ENCODE data around the gene DACH1. TPM values are rescaled to one million over a fixed set of nuclear protein-coding genes. Genes with fewer than 3 reads are reported as not detected.

Gene DACH1
- total and polyA plus RNA-seq, 4 donors = 1.4 to 42.3 (median 3.7) TPM

- no peak for ATAC-seq (ENCODE audit: insufficient read depth, low FRiP score)
- H3K27ac ChIP-seq (ENCODE audit: low read depth in 1 of 2, low read length in 1 of 2) = no peak overlapping the region
- 65 to 77% methylated on average over 2 of the region's 2 CpGs for WGBS, 2 donors
Observed at GRCh38 chr13:71874458-71874857, 7.5 kb upstream of the DACH1 start.

DNA sequence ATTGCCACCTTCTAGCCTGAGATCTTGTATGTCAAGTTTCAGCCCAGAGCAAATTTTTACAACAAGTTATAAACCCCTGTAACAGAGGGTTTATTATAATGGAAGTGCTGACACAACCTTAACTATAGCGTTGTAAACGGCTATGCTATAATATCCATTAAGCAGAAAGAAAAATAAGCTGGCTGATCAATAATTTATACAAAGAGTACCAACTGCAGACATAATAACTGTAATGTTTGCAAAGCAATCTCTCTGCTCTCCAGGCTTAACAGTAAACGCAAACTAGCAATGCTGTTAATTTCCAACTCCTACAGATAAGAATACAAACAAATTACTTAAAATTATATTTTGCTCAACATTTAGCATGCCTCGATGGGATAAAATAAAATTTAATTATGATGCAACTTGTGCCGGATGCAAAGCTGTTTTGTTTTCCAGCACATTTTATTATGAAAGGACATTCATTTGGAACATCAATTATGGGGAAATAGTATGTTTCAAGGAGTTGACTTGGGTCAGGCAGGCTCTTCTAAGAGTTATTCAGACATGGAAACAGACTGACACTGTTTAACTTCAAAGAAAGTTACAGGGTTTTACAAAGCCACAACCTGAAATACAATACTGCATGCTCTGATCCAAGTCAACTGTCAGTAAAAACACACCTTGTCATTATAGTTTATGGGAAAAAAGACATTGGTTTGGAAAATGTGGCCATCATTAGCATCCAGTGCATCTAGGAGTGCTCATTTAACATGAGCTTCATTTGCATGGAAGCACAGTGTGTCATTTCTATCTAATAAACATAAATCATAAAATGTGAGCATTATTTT lies 6.6 kb upstream of the DACH1 start:
- Histone ChIP-seq H3K4me3 (no peak overlapping the region), H3K27me3 (ENCODE audit: control insufficient read depth in 3 of 3, insufficient read depth in 3 of 3, low read length in 2 of 3) (peaks cover 0 to 17% (median 6%) of the 10 kb centered on the region in 3 donors), H3K9ac (ENCODE audit: insufficient read depth in 1 of 2, low read length in 2 of 2) (no peak overlapping the region), H3K36me3 (ENCODE audit: control insufficient read depth in 4 of 4, insufficient read depth in 4 of 4, low read length in 4 of 4) (no peaks in the 10 kb centered on the region), H3K4me1 (ENCODE audit: control insufficient read depth in 5 of 5, insufficient read depth in 5 of 5, low read length in 5 of 5) (peaks cover 0 to 5% (median 0%) of the 10 kb centered on the region in 5 donors), H3K27ac (ENCODE audit: low read depth in 1 of 2, low read length in 1 of 2) (no peak overlapping the region), H3K9me3 (ENCODE audit: control insufficient read depth in 4 of 4, insufficient read depth in 3 of 4, low read length in 3 of 4) (no peaks in the 10 kb centered on the region)
- TF ChIP-seq, protein P1, sequence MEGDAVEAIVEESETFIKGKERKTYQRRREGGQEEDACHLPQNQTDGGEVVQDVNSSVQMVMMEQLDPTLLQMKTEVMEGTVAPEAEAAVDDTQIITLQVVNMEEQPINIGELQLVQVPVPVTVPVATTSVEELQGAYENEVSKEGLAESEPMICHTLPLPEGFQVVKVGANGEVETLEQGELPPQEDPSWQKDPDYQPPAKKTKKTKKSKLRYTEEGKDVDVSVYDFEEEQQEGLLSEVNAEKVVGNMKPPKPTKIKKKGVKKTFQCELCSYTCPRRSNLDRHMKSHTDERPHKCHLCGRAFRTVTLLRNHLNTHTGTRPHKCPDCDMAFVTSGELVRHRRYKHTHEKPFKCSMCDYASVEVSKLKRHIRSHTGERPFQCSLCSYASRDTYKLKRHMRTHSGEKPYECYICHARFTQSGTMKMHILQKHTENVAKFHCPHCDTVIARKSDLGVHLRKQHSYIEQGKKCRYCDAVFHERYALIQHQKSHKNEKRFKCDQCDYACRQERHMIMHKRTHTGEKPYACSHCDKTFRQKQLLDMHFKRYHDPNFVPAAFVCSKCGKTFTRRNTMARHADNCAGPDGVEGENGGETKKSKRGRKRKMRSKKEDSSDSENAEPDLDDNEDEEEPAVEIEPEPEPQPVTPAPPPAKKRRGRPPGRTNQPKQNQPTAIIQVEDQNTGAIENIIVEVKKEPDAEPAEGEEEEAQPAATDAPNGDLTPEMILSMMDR (IDR thresholded peaks at IDR 0.05; ENCODE audit: control extremely low read depth, extremely low read depth) = no peak
- DNase-seq = no peak
- no peak for ATAC-seq (ENCODE audit: insufficient read depth, low FRiP score)
- WGBS, 2 donors = 77 to 83% methylated on average over 5 of the region's 5 CpGs

More at GRCh38 chr13:71874458-71874857, 7.5 kb upstream of the DACH1 start:
- no peaks in the 10 kb centered on the region for H3K36me3 ChIP-seq (ENCODE audit: control insufficient read depth in 4 of 4, insufficient read depth in 4 of 4, low read length in 4 of 4)
- TF ChIP-seq, protein P1 (IDR thresholded peaks at IDR 0.05; ENCODE audit: control extremely low read depth, extremely low read depth) = no peak
- peaks cover 0 to 11% (median 3%) of the 10 kb centered on the region in 3 donors for H3K27me3 ChIP-seq (ENCODE audit: control insufficient read depth in 3 of 3, insufficient read depth in 3 of 3, low read length in 2 of 3)
- H3K4me3 ChIP-seq = no peak overlapping the region
- H3K9me3 ChIP-seq (ENCODE audit: control insufficient read depth in 4 of 4, insufficient read depth in 3 of 4, low read length in 3 of 4) = no peaks in the 10 kb centered on the region
- peaks cover 0 to 5% (median 0%) of the 10 kb centered on the region in 5 donors for H3K4me1 ChIP-seq (ENCODE audit: control insufficient read depth in 5 of 5, insufficient read depth in 5 of 5, low read length in 5 of 5)
- H3K9ac ChIP-seq (ENCODE audit: insufficient read depth in 1 of 2, low read length in 2 of 2) = no peak overlapping the region
- no peak for DNase-seq

DNA sequence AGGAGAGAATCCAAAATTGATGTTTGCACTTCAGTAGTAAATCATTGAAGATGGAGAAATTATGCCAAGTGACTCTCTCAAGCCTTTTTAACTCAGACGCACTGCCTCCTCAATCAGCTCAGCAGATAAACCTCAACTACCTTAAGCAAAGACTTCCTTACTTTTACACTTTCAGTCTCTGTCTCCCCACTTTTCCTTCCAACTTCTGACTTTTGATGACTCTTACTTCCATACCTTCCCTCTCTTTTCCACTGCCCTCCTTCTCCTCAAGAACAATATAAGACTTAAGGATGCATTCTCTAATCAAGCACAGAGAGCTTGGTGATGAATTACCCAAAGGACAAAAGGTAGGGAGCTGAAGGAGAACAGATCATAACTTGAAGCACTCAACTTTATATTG lies 4.8 kb upstream of the DACH1 start:
- no peak overlapping the region for H3K9ac ChIP-seq (ENCODE audit: insufficient read depth in 1 of 2, low read length in 2 of 2)
- DNase-seq (no peak), ATAC-seq (ENCODE audit: insufficient read depth, low FRiP score) (no peak)

More for the DNA sequence above, 4.8 kb upstream of the DACH1 start:
- Histone ChIP-seq H3K27ac (ENCODE audit: low read depth in 1 of 2, low read length in 1 of 2) (no peak overlapping the region), H3K27me3 (ENCODE audit: control insufficient read depth in 3 of 3, insufficient read depth in 3 of 3, low read length in 2 of 3) (peaks cover 0 to 22% (median 6%) of the 10 kb centered on the region in 3 donors), H3K4me3 (no peak overlapping the region), H3K4me1 (ENCODE audit: control insufficient read depth in 5 of 5, insufficient read depth in 5 of 5, low read length in 5 of 5) (peaks cover 0 to 7% (median 0%) of the 10 kb centered on the region in 5 donors), H3K36me3 (ENCODE audit: control insufficient read depth in 4 of 4, insufficient read depth in 4 of 4, low read length in 4 of 4) (no peaks in the 10 kb centered on the region), H3K9me3 (ENCODE audit: control insufficient read depth in 4 of 4, insufficient read depth in 3 of 4, low read length in 3 of 4) (no peaks in the 10 kb centered on the region)
- TF ChIP-seq, protein P1 (IDR thresholded peaks at IDR 0.05; ENCODE audit: control extremely low read depth, extremely low read depth) = no peak
- 52 to 81% methylated on average over 1 of the region's 1 CpG for WGBS, 2 donors
